Fibroblast of the aortic adventitia (primary cell): ENCODE data around the gene KIAA0232. TPM values are rescaled to one million over a fixed set of nuclear protein-coding genes. Genes with fewer than 3 reads are reported as not detected.
A peak's percentile ranks its signal among the peaks of the same experiment; 100 is the strongest.

Source experiments
- DNase-seq: peaks from one replicate; pipeline ENCODE4 v3.0.0-alpha.2; 2010; ENCODE audit warnings: low read depth
- H3K4me3 ChIP-seq: 2 replicates; pipeline ENCODE4 v1.5.1; 2011; ENCODE audit warnings: low read depth, mild to moderate bottlenecking, control low read depth, low read length, moderate library complexity
- CTCF ChIP-seq: IDR thresholded peaks from 2 replicates; pipeline ENCODE4 v1.5.1; 2011; ENCODE audit warnings: mild to moderate bottlenecking, low read length, control low read depth, inconsistent platforms; ENCODE audit not compliant: insufficient read depth
- total RNA-seq: library from RNA; depleted of rRNA; stranded (reverse); fragments of >200 nt; gene quantifications from 2 replicates; pipeline ENCODE4 v1.2.3, GENCODE V29; 2012; ENCODE audit warnings: low replicate concordance

KIAA0232 gene
- total RNA-seq, 1 donor: 28.7 TPM

- DNase-seq: peak; percentile 51
- no peak overlapping the region for H3K4me3 ChIP-seq
- TF ChIP-seq CTCF: no peak
Measured at GRCh38 chr4:6856391-6856790, 73.9 kb downstream of the KIAA0232 start.

GRCh38 chr4:6857009-6857882 lies 74.7 kb downstream of the KIAA0232 start:
- peak; percentile 60 for DNase-seq
- no peak overlapping the region for H3K4me3 ChIP-seq
- TF ChIP-seq CTCF: no peak

GRCh38 chr4:6858997-6859396 lies 76.5 kb downstream of the KIAA0232 start:
- H3K4me3 ChIP-seq: no peak overlapping the region
- no peak for DNase-seq
- no peak for TF ChIP-seq CTCF

GRCh38 chr4:6859543-6859942 lies 77.0 kb downstream of the KIAA0232 start:
- no peak overlapping the region for H3K4me3 ChIP-seq
- TF ChIP-seq CTCF: no peak
- no peak for DNase-seq

GRCh38 chr4:6868386-6868785 lies 85.9 kb downstream of the KIAA0232 start:
- no peak for TF ChIP-seq CTCF
- H3K4me3 ChIP-seq: no peak overlapping the region
- no peak for DNase-seq

- no peak for DNase-seq
- no peak for TF ChIP-seq CTCF
Measured at GRCh38 chr4:6869944-6870343, 87.4 kb downstream of the KIAA0232 start.

More at GRCh38 chr4:6869944-6870343, 87.4 kb downstream of the KIAA0232 start:
- H3K4me3 ChIP-seq: no peak overlapping the region
